ENCODE measurements around the gene RAET1E. TPM values are rescaled to one million over a fixed set of nuclear protein-coding genes. Genes with fewer than 3 reads are reported as not detected.
"Not testable (repeated sequence)": the region's sequence is repeated elsewhere in the genome, so short reads cannot be mapped to it uniquely, and the experiment has no call there.

Gene RAET1E
- total RNA-seq, 1 donor from 2014 or later, result not detected

DNA sequence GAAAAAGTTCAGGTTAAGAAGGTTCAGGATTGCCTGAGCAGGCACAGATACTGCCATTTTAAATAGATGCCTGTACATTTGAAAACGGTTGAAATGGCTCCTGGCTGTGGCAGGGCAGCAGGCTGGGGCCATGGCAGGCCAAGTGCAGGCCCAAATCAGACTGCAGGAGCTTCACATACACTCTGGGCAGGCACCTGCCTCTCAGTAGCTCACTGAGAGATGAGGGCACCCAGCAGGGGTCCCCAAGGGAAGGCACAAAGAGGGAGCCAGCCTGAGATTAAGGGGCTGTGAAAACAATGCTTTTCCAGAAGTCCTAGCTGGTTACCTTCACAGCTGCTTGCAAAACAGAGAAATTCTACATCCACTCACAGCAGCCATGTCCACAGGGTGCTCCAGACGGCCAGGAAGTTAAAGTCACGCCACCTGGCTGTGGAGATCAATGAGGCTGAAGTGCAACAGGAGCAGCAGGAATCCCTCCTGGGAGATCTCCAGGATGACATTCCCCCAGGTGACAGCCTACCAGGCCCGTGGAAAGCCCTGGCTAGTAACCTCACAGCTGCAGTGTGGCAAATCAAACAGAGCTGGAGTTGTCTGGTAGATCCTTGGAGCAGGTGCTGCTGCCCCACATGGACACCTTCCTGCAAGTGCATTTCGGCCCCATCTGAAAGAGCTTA is 6.2 kb upstream of the RAET1E start:
- Mint-ChIP-seq H3K4me3 (ENCODE audit: low read depth) (no peak overlapping the region), H3K36me3 (ENCODE audit: low read depth) (no peaks in the 10 kb centered on the region), H3K27me3 (ENCODE audit: low read depth) (peaks cover 14% of the 10 kb centered on the region), H3K27ac (no peak overlapping the region), H3K9me3 (peaks cover 9% of the 10 kb centered on the region), H3K4me1 (ENCODE audit: low read depth) (no peaks in the 10 kb centered on the region)
- DNase-seq (ENCODE audit: low spot score), result no peak
- intact Hi-C loops (cut with micrococcal nuclease), result no loop called here

DNA sequence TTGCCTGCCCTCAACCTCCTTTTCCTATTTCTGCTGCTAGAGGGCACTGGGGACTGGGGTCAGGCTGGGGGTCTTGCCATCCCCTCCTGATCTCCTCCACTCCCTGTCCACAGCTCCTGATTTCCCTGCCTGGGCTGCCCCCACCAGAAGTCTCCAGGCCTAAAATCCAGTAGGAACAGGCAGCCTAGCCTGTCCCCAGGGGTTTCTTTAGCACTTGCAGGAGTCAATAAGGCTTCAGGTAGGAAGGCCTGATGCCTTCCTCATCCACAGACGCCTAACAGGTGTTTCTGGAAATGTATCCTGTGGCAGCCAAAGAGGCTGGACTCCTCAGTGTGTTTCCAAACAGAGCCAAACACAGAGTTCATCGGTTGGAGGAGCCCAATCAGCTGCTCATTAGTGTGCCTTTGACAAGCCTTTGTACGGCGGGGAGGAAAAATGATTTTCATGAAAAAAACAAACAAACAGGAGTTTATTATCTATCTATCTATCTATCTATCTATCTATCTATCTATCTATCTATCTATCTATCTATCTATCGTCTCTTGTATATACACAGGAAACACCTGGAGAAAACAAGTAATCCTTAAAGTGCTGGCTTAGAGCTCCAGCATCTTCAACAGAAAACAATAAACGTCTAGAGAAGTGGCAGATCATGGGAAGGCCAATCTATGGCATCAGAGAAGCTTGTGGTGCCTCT is 3.7 kb upstream of the RAET1E start:
- H3K4me3 Mint-ChIP-seq (ENCODE audit: low read depth), result no peak overlapping the region
- peaks cover 4% of the 10 kb centered on the region for H3K4me1 Mint-ChIP-seq (ENCODE audit: low read depth)
- H3K36me3 Mint-ChIP-seq (ENCODE audit: low read depth), result no peaks in the 10 kb centered on the region
- DNase-seq (ENCODE audit: low spot score), result no peak
- intact Hi-C loops (cut with micrococcal nuclease), result no loop called here
- no peaks in the 10 kb centered on the region for H3K9me3 Mint-ChIP-seq
- no peak overlapping the region for H3K27ac Mint-ChIP-seq
- peaks cover 17% of the 10 kb centered on the region for H3K27me3 Mint-ChIP-seq (ENCODE audit: low read depth)

DNA sequence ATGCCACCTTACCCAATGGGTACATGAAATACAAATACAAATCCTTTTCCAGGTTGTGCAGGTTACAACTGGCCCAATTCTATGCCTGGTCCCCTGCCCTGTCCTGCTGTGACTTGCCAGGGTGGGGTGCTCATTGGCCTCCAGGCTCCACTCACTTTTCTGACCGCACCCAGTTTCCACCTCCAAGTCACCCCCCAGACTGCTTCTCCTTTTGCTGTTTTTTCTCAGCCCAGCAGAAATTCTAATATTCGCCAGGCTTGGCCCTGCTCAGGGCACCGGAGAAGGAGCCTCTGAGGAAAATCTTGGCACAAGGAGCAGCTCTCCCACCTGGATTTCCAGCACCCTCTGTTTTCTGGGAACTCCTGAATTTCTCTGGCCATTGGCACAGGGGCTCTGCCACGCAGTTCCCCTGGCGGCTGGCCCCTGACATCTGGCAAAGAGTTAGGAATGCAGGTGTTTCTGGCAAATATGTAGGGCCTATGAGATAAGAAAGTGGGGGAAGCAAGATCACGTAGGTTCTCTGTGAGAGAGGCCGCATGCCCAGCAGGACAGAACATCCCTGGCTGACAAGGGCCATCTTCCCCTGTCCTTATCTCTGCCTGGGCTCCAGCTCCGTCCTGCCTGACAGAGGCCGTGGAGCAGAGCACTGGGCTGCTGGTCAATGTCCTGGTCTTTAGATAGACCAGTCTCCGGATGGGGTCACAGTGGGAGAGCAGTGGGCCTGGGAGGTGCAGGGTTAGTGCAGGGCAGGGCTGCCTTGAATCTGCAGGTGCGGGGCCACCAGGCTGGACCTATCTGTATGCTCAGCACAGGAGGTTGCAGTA is 2.9 kb upstream of the RAET1E start:
- peaks cover 17% of the 10 kb centered on the region for H3K27me3 Mint-ChIP-seq (ENCODE audit: low read depth)
- H3K4me3 Mint-ChIP-seq (ENCODE audit: low read depth), result no peak overlapping the region
- DNase-seq (ENCODE audit: low spot score), result no peak
- intact Hi-C loops (cut with micrococcal nuclease), result no loop called here
- H3K9me3 Mint-ChIP-seq, result no peaks in the 10 kb centered on the region
- peaks cover 11% of the 10 kb centered on the region for H3K4me1 Mint-ChIP-seq (ENCODE audit: low read depth)
- H3K36me3 Mint-ChIP-seq (ENCODE audit: low read depth), result no peaks in the 10 kb centered on the region
- H3K27ac Mint-ChIP-seq, result no peak overlapping the region

DNA sequence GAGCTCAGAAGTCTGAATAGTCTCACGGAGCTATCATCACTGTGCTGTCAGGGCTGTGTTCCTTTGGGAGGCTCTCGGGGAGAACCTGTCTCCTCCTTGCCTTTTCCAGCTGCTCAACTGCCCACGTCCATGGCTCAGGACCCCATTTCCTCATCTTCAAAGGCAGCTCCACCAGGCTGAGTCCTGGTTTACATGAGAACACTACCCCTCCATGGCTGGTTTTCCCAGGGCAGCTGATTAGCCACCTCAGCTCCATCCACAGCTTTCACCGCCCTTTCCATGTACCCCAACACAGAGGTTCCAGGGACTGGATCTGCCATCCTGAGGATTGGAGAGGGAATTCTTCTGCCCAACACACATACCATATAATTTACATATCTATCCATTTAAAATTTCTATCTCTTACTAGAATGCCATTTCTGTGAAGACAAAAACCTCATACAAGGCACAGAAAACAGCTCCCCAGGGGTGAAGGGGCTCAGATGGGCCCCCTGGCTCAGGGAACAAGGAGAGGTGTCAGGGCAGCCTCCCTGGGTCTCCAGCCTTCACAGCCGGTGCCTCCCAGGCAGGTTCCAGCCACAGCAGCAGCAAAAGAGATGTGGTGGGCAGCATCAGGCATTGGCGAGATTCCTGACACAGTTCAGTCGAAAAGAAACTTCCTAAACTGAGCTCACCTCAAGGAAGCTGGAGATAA is 2.2 kb upstream of the RAET1E start:
- intact Hi-C loops (cut with micrococcal nuclease), result no loop called here
- Mint-ChIP-seq H3K27me3 (ENCODE audit: low read depth) (peaks cover 17% of the 10 kb centered on the region), H3K9me3 (no peaks in the 10 kb centered on the region), H3K4me3 (ENCODE audit: low read depth) (no peak overlapping the region), H3K4me1 (ENCODE audit: low read depth) (peaks cover 14% of the 10 kb centered on the region), H3K27ac (no peak overlapping the region), H3K36me3 (ENCODE audit: low read depth) (no peaks in the 10 kb centered on the region)
- DNase-seq (ENCODE audit: low spot score), result no peak

DNA sequence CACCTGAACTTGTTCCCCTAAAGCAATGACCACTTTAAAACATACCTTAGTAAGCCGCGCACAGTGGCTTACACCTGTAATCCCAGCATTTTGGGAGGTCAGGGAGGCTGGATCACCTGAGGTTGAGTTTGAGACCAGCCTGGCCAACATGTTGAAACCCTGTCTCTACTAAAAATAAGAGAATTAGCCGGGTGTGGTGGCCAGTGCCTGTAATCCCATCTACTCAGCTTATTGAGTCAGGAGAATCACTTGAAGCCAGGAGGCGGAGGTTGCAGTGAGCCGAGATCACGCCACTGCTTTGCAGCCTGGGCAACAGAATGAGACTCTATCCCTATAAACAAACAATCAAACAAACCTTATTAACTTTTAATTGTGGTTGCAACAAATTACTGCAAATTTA is 1.6 kb upstream of the RAET1E start:
- no peaks in the 10 kb centered on the region for H3K9me3 Mint-ChIP-seq
- H3K4me1 Mint-ChIP-seq (ENCODE audit: low read depth), result peaks cover 16% of the 10 kb centered on the region
- peaks cover 19% of the 10 kb centered on the region for H3K27me3 Mint-ChIP-seq (ENCODE audit: low read depth)
- intact Hi-C loops (cut with micrococcal nuclease), result no loop called here
- no peak for DNase-seq (ENCODE audit: low spot score)
- no peak overlapping the region for H3K27ac Mint-ChIP-seq
- no peaks in the 10 kb centered on the region for H3K36me3 Mint-ChIP-seq (ENCODE audit: low read depth)
- no peak overlapping the region for H3K4me3 Mint-ChIP-seq (ENCODE audit: low read depth)

DNA sequence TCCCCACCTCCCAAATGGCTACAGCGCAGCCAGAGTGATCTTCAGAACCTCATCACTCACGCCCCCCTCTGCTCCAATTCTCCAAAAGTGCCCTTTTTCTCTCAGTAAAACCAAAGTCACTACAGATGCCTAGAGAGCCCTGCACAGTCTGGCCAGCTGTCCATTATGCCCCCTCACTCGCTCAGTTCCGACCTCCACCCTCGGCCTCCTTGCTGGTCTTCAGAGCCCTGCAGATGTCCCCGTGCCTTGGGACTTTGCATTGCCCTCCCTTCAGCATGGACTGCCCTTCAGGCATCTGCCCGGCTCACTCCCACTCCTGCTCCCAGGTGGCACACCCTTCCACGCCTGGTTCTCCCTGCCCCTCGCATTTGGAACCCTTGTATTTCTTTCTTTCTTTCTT is 1.1 kb upstream of the RAET1E start:
- H3K9me3 Mint-ChIP-seq, result no peaks in the 10 kb centered on the region
- no peaks in the 10 kb centered on the region for H3K36me3 Mint-ChIP-seq (ENCODE audit: low read depth)
- H3K27me3 Mint-ChIP-seq (ENCODE audit: low read depth), result peaks cover 24% of the 10 kb centered on the region
- intact Hi-C loops (cut with micrococcal nuclease), result no loop called here
- H3K4me3 Mint-ChIP-seq (ENCODE audit: low read depth), result no peak overlapping the region
- DNase-seq (ENCODE audit: low spot score), result no peak
- peaks cover 17% of the 10 kb centered on the region for H3K4me1 Mint-ChIP-seq (ENCODE audit: low read depth)
- H3K27ac Mint-ChIP-seq, result no peak overlapping the region

DNA sequence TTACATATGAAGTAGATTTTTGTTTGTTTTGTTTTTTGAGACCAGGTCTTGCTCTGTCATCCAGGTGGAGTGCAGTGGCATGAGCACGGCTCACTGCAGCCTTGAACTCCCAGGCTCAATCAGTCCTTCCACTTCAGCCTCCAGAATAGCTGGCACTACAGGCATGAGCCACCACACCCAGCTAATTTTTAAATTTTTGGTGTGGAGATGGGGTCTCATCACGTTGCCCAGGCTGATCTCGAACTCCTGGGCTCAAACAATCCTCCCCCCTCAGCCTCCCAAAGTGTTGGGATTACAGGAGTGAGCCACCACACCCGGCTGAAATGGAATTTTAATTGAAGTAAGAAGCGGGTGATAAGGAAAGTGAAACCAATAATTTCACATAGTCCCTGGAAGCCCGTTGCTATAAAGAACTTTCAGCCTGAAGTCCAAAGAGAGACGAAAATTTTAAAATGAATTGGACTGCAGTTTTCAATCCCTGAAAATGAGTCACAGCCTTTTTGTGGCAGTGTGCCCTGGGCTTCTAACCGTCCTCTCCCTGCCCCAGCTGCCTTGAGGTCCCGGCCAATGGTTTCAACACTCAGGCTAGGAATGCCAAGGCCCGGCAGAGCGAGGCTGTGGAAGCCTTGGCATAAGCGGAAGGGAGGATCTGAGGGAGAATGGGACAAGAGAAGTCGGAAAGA is 757 bp downstream of the RAET1E start:
- H3K36me3 Mint-ChIP-seq (ENCODE audit: low read depth), result no peaks in the 10 kb centered on the region
- intact Hi-C loops (cut with micrococcal nuclease), result no loop called here

DNA sequence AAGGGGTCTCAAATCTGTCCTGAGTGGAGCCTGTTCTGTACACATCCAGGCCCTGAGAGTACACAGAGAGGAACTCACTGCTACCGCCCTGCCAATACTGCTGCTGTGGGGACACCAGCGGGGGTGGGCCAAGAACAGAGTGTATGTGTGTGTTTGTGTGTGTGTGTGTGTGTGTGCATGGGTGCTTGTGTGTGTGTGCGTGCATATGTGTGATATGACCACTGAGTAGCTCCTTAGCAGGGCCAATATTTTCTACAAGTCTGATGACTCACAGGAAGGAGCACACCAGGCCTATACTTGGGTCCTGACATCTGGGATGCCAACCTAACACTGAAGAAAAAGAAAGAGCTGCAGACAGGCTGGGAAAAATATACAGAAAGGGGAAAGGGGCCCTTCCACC is 1.4 kb downstream of the RAET1E start:
- Mint-ChIP-seq H3K4me1 (ENCODE audit: low read depth) (peaks cover 34% of the 10 kb centered on the region), H3K27me3 (ENCODE audit: low read depth) (peaks cover 19% of the 10 kb centered on the region), H3K27ac (no peak overlapping the region), H3K36me3 (ENCODE audit: low read depth) (no peaks in the 10 kb centered on the region), H3K9me3 (no peaks in the 10 kb centered on the region), H3K4me3 (ENCODE audit: low read depth) (no peak overlapping the region)
- no peak for DNase-seq (ENCODE audit: low spot score)
- intact Hi-C loops (cut with micrococcal nuclease), result no loop called here

More for the DNA sequence above, 757 bp downstream of the RAET1E start:
- DNase-seq (ENCODE audit: low spot score), result no peak
- no peaks in the 10 kb centered on the region for H3K9me3 Mint-ChIP-seq
- H3K27me3 Mint-ChIP-seq (ENCODE audit: low read depth), result peaks cover 25% of the 10 kb centered on the region
- peaks cover 32% of the 10 kb centered on the region for H3K4me1 Mint-ChIP-seq (ENCODE audit: low read depth)
- H3K27ac Mint-ChIP-seq, result no peak overlapping the region
- no peak overlapping the region for H3K4me3 Mint-ChIP-seq (ENCODE audit: low read depth)

DNA sequence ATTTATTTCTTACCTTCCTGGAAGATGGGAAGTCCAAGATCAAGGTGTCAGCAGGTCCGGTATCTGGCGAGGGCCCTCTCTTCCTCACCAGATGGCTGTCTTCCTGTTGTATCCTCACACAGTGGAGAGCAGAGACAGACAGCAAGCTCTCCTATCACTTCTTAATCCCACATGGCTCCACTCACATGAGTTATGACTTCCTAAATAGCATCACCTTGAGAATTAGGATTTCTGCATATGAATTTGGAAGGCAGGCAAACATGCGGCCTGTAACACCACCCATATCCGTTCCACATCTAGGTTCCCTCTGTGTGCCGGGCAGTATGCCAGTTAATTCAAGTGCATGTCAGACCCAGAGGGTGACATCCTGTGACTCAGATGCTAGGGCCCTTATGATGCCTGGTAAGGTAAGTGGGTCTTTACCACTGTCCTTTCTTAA is 2.1 kb downstream of the RAET1E start:
- Mint-ChIP-seq H3K27me3 (ENCODE audit: low read depth) (peaks cover 17% of the 10 kb centered on the region), H3K27ac (no peak overlapping the region), H3K9me3 (no peaks in the 10 kb centered on the region), H3K4me3 (ENCODE audit: low read depth) (no peak overlapping the region), H3K4me1 (ENCODE audit: low read depth) (peaks cover 34% of the 10 kb centered on the region), H3K36me3 (ENCODE audit: low read depth) (no peaks in the 10 kb centered on the region)
- DNase-seq (ENCODE audit: low spot score), result no peak
- intact Hi-C loops (cut with micrococcal nuclease), result no loop called here

DNA sequence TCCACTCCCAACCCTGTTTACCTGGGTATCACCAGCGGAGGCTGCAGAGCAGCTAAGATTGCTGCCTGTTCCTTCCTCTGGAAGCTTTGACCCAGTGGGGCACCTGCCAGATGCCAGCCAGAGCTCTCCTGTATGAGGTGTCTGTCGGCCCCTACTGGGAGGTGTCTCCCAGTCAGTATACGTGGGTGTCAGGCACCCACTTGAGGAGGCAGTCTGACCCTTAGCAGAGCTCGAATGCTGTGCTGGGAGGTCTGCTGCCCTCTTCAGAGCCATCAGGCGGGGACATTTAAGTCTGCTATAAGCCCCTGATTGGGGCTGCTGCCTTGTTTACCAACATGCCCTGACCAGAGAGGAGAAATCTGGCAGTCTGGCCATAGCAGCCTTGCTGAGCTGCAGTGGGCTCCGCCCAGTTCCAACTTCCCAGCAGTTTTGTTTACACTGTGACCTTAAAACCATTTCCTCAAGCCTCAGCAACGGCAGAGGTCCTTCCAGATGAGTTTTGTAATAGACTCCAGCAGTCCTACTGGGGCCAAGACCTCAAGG is 2.8 kb downstream of the RAET1E start:
- Mint-ChIP-seq H3K4me3 (ENCODE audit: low read depth) (no peak overlapping the region), H3K4me1 (ENCODE audit: low read depth) (peaks cover 37% of the 10 kb centered on the region), H3K27me3 (ENCODE audit: low read depth) (peaks cover 17% of the 10 kb centered on the region), H3K27ac (no peak overlapping the region), H3K9me3 (no peaks in the 10 kb centered on the region), H3K36me3 (ENCODE audit: low read depth) (no peaks in the 10 kb centered on the region)
- intact Hi-C loops (cut with micrococcal nuclease), result no loop called here
- no peak for DNase-seq (ENCODE audit: low spot score)

DNA sequence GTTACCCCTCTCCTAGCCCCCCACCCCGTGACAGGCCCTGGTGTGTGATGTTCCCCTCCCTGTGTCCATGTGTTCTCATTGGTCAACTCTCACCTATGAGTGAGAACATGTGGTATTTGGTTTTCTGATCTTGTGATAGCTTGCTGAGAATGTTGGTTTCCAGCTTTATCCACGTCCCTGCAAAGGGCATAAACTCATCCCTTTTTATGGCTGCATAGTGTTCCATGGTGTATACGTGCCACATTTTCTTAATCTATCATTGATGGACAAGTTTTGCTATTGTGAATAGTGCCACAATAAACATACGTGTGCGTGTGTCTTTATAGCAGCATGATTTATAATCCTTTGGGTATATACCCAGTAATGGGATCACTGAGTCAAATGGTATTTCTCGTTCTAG is 6.0 kb downstream of the RAET1E start:
- H3K27ac Mint-ChIP-seq; DNase-seq (ENCODE audit: low spot score); H3K9me3 Mint-ChIP-seq; H3K36me3 Mint-ChIP-seq (ENCODE audit: low read depth); H3K4me3 Mint-ChIP-seq (ENCODE audit: low read depth); intact Hi-C loops (cut with micrococcal nuclease): not testable (repeated sequence)
- Mint-ChIP-seq H3K4me1 (ENCODE audit: low read depth) (peaks cover 41% of the 10 kb centered on the region), H3K27me3 (ENCODE audit: low read depth) (peaks cover 22% of the 10 kb centered on the region)

DNA sequence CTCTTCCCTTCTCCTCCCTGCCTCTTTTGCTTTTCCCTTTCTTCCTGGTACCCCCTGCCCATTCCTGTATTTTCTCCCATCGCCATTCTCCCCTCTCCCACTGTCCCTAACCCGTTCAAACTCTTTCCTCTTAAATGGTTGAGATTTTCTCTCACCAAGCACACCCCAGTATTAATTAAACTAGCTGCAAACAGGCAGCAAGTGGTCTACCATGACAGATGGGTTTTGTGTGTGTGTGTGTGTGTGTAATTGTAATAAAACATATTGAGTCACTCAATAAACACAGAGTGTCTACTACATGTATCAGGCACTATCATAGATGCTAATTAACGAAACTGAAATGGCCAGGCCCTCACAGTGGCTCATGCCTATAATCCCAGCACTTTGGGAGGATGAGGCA is 6.7 kb downstream of the RAET1E start:
- Mint-ChIP-seq H3K27me3 (ENCODE audit: low read depth) (peaks cover 22% of the 10 kb centered on the region), H3K4me1 (ENCODE audit: low read depth) (peaks cover 37% of the 10 kb centered on the region), H3K9me3 (no peaks in the 10 kb centered on the region), H3K36me3 (ENCODE audit: low read depth) (no peaks in the 10 kb centered on the region), H3K4me3 (ENCODE audit: low read depth) (no peak overlapping the region), H3K27ac (no peak overlapping the region)
- no peak for DNase-seq (ENCODE audit: low spot score)
- intact Hi-C loops (cut with micrococcal nuclease), result no loop called here
